ENCODE results near the gene ERICH4. TPM values are rescaled to one million over a fixed set of nuclear protein-coding genes. Genes with fewer than 3 reads are reported as not detected.

ERICH4 gene
- total and polyA plus RNA-seq, 2 donors (not counting 1 experiment from before 2014, with no cell fraction given): not detected

- peaks cover 10% of the 10 kb centered on the region for H4K20me1 ChIP-seq (ENCODE audit: control insufficient read depth, insufficient read depth, low read length, poor library complexity, severe bottlenecking)
- no peak overlapping the region for H3K4me2 ChIP-seq (replicated peaks; ENCODE audit: low read depth, low read length, poor library complexity, severe bottlenecking)
- H3K9me3 Mint-ChIP-seq (ENCODE audit: insufficient read depth): no peaks in the 10 kb centered on the region
- DNase-seq (no peak), ATAC-seq (ENCODE audit: low read depth) (no peak)
- 90% methylated on average over 9 of the region's 12 CpGs for WGBS (ENCODE audit: insufficient coverage)
- H2AFZ ChIP-seq (ENCODE audit: insufficient read depth, low read depth, low read length, poor library complexity, severe bottlenecking): no peak overlapping the region
- H3K27ac Mint-ChIP-seq: no peak overlapping the region
- H3K4me1 Mint-ChIP-seq: peaks cover 25% of the 10 kb centered on the region
- H3K27me3 ChIP-seq (replicated peaks in 1 of 4; ENCODE audit: control extremely low read depth in 1 of 4, control insufficient read depth in 3 of 4, insufficient read depth in 4 of 4, low read length in 3 of 4): no peaks in the 10 kb centered on the region
- no peak overlapping the region for H3K4me3 Mint-ChIP-seq
- CTCF ChIA-PET: no interaction called here
- H3K36me3 ChIP-seq (replicated peaks in 1 of 2; ENCODE audit: control extremely low read depth in 1 of 2, control insufficient read depth in 1 of 2, extremely low read depth in 1 of 2, insufficient read depth in 2 of 2, low read length in 1 of 2): peaks cover 0 to 15% of the 10 kb centered on the region in 2 experiments
- peaks cover 47% of the 10 kb centered on the region for H3K79me2 ChIP-seq (ENCODE audit: control insufficient read depth, insufficient read depth, low read length)
- POLR2A ChIA-PET: no interaction called here
- TF ChIP-seq CTCF (IDR thresholded peaks at IDR 0.05) (no peak), EZH2 (IDR thresholded peaks at IDR 0.05; ENCODE audit: borderline replicate concordance, insufficient read depth, low read depth, low read length, poor library complexity, severe bottlenecking) (no peak)
- H3K9me3 ChIP-seq (ENCODE audit: control extremely low read depth in 1 of 3, control insufficient read depth in 2 of 3, insufficient read depth in 1 of 3, low read length in 2 of 3): no peaks in the 10 kb centered on the region
- H3K9ac ChIP-seq (ENCODE audit: low read length): no peak overlapping the region
- no peak overlapping the region for H3K4me3 ChIP-seq (ENCODE audit: control extremely low read depth in 1 of 5, extremely low read depth in 1 of 5, insufficient read depth in 1 of 5, low read depth in 2 of 5, low read length in 4 of 5)
- no peak overlapping the region for H3K27ac ChIP-seq (ENCODE audit: low read length in 2 of 2)
- no peaks in the 10 kb centered on the region for H3K27me3 Mint-ChIP-seq
- H3K4me1 ChIP-seq (ENCODE audit: control insufficient read depth in 2 of 2, insufficient read depth in 2 of 2, low read length in 2 of 2): peaks cover 7% of the 10 kb centered on the region in 2 donors
- intact Hi-C loops (cut with micrococcal nuclease): no loop called here
Measured at GRCh38 chr19:41403181-41403970, 39.6 kb upstream of the ERICH4 start.

GRCh38 chr19:41405776-41406175 is 37.2 kb upstream of the ERICH4 start:
- H3K4me2 ChIP-seq (replicated peaks; ENCODE audit: low read depth, low read length, poor library complexity, severe bottlenecking): no peak overlapping the region
- CTCF ChIA-PET: no interaction called here
- intact Hi-C loops (cut with micrococcal nuclease): no loop called here
- H4K20me1 ChIP-seq (ENCODE audit: control insufficient read depth, insufficient read depth, low read length, poor library complexity, severe bottlenecking): peaks cover 10% of the 10 kb centered on the region
- 100% methylated on average over 2 of the region's 6 CpGs for WGBS (ENCODE audit: insufficient coverage)
- DNase-seq: no peak
- no peak overlapping the region for H3K9ac ChIP-seq (ENCODE audit: low read length)
- Mint-ChIP-seq H3K27me3 (no peaks in the 10 kb centered on the region), H3K4me3 (no peak overlapping the region), H3K27ac (no peak overlapping the region), H3K4me1 (peaks cover 24% of the 10 kb centered on the region), H3K9me3 (ENCODE audit: insufficient read depth) (no peaks in the 10 kb centered on the region)
- peaks cover 6 to 9% of the 10 kb centered on the region in 2 donors for H3K4me1 ChIP-seq (ENCODE audit: control insufficient read depth in 2 of 2, insufficient read depth in 2 of 2, low read length in 2 of 2)
- H3K9me3 ChIP-seq (ENCODE audit: control extremely low read depth in 1 of 3, control insufficient read depth in 2 of 3, insufficient read depth in 1 of 3, low read length in 2 of 3): no peaks in the 10 kb centered on the region
- H3K4me3 ChIP-seq (ENCODE audit: control extremely low read depth in 1 of 5, extremely low read depth in 1 of 5, insufficient read depth in 1 of 5, low read depth in 2 of 5, low read length in 4 of 5): no peak overlapping the region
- no peak overlapping the region for H2AFZ ChIP-seq (ENCODE audit: insufficient read depth, low read depth, low read length, poor library complexity, severe bottlenecking)
- H3K36me3 ChIP-seq (replicated peaks in 1 of 2; ENCODE audit: control extremely low read depth in 1 of 2, control insufficient read depth in 1 of 2, extremely low read depth in 1 of 2, insufficient read depth in 2 of 2, low read length in 1 of 2): peaks cover 0 to 15% of the 10 kb centered on the region in 2 experiments
- no peak for ATAC-seq (ENCODE audit: low read depth)
- H3K79me2 ChIP-seq (ENCODE audit: control insufficient read depth, insufficient read depth, low read length): peaks cover 37% of the 10 kb centered on the region
- H3K27me3 ChIP-seq (replicated peaks in 1 of 4; ENCODE audit: control extremely low read depth in 1 of 4, control insufficient read depth in 3 of 4, insufficient read depth in 4 of 4, low read length in 3 of 4): no peaks in the 10 kb centered on the region
- H3K27ac ChIP-seq (ENCODE audit: low read length in 2 of 2): no peak overlapping the region
- POLR2A ChIA-PET: no interaction called here
- no peak for TF ChIP-seq CTCF (IDR thresholded peaks at IDR 0.05)
- TF ChIP-seq EZH2 (IDR thresholded peaks at IDR 0.05; ENCODE audit: borderline replicate concordance, insufficient read depth, low read depth, low read length, poor library complexity, severe bottlenecking): no peak

Measured in B cell (primary cell).